ENCODE measurements around the gene PKD1. TPM values are rescaled to one million over a fixed set of nuclear protein-coding genes. Genes with fewer than 3 reads are reported as not detected.
A peak's percentile ranks its signal among the peaks of the same experiment; 100 is the strongest.

The PKD1 gene
- total RNA-seq, 1 experiment from 2014 or later, result 102 TPM

DNA sequence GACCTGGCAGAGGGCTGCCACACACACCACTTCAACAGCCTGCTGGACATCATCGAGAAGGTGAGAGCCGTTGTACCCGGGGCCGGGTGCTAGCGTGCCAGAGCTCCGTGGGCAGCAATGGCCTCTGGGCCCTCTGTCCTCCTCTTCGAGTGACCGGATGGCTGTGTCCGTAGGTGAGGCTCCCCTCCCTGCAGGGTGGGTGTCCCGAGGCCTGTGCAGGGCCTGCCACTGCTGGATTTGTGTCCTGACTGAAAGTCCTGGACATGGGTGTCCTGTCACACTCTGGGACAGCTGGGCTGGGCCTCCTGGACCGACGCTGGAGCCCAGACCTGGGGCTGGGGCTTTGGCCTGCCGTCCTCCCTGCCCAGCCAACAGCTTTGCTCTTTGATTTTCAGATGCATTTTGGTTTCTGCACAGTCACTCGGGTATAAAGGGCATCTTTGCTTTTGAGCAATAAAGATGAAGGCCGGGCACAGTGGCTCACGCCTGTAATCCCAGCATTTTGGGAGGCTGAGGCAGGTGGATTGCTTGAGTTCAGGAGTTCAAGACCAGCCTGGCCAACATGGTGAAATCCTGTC is 71.2 kb downstream of the PKD1 start (continued):
- TF ChIP-seq GTF2I (CRISPR knock-in tag; conservative IDR thresholded peaks at IDR 0.05), result no peak

DNA sequence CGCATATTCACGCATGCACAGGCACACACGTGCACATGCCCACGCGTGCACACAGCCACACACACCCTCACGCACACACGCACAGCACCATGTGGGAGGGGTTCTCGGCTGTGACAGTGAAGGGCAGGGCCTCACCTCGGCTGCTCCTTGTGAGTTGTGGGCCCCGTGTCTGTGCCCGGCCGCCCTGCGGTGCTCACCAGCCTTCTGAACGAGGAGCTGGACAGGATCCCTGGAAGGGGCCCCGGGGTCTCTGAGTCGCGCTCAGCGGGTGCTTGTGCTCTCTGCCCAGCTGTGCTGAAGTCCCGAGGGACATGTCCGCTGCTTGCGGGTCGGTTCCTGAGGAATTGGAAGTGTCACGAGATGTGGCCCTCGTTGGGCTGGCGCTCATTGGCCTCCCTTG is 71.8 kb downstream of the PKD1 start:
- Mint-ChIP-seq H3K36me3 (peaks cover 14% of the 10 kb centered on the region), H3K9me3 (no peaks in the 10 kb centered on the region), H3K27ac (peak overlapping the region; percentile 50; the same call in 1 of the 2 replicates), H3K4me3 (no peak overlapping the region), H3K4me1 (no peaks in the 10 kb centered on the region), H3K27me3 (ENCODE audit: low read depth) (no peaks in the 10 kb centered on the region)
- TF ChIP-seq, protein P1, sequence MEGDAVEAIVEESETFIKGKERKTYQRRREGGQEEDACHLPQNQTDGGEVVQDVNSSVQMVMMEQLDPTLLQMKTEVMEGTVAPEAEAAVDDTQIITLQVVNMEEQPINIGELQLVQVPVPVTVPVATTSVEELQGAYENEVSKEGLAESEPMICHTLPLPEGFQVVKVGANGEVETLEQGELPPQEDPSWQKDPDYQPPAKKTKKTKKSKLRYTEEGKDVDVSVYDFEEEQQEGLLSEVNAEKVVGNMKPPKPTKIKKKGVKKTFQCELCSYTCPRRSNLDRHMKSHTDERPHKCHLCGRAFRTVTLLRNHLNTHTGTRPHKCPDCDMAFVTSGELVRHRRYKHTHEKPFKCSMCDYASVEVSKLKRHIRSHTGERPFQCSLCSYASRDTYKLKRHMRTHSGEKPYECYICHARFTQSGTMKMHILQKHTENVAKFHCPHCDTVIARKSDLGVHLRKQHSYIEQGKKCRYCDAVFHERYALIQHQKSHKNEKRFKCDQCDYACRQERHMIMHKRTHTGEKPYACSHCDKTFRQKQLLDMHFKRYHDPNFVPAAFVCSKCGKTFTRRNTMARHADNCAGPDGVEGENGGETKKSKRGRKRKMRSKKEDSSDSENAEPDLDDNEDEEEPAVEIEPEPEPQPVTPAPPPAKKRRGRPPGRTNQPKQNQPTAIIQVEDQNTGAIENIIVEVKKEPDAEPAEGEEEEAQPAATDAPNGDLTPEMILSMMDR (IDR thresholded peaks at IDR 0.05), result no peak
- TF ChIP-seq FOXP1 (CRISPR knock-in tag; IDR thresholded peaks at IDR 0.05; ENCODE audit: borderline replicate concordance) (no peak), STAT6 (CRISPR knock-in tag; conservative IDR thresholded peaks at IDR 0.05; ENCODE audit: low read depth) (no peak), ZNF396 (CRISPR knock-in tag; IDR thresholded peaks at IDR 0.05; ENCODE audit: borderline replicate concordance) (no peak), AFF4 (CRISPR knock-in tag; IDR thresholded peaks at IDR 0.05; ENCODE audit: borderline replicate concordance) (no peak), ESRRA (CRISPR knock-in tag; IDR thresholded peaks at IDR 0.05; ENCODE audit: borderline replicate concordance) (no peak)
- TF ChIP-seq, protein P2, sequence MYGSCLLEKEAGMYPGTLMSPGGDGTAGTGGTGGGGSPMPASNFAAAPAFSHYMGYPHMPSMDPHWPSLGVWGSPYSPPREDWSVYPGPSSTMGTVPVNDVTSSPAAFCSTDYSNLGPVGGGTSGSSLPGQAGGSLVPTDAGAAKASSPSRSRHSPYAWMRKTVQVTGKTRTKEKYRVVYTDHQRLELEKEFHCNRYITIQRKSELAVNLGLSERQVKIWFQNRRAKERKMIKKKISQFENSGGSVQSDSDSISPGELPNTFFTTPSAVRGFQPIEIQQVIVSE (CRISPR knock-in tag; IDR thresholded peaks at IDR 0.05; ENCODE audit: borderline replicate concordance), result no peak
- DNase-seq (ENCODE audit: low spot score), result no peak
- ATAC-seq, result no peak
- CTCF ChIA-PET, result interaction anchor here (1.5 kb wide), 2 partner anchors 16 to 60 kb away, joined by 5 read pairs; partner anchors contain the start of genes NTHL1 and TSC2
- POLR2A ChIA-PET, result no interaction called here

DNA sequence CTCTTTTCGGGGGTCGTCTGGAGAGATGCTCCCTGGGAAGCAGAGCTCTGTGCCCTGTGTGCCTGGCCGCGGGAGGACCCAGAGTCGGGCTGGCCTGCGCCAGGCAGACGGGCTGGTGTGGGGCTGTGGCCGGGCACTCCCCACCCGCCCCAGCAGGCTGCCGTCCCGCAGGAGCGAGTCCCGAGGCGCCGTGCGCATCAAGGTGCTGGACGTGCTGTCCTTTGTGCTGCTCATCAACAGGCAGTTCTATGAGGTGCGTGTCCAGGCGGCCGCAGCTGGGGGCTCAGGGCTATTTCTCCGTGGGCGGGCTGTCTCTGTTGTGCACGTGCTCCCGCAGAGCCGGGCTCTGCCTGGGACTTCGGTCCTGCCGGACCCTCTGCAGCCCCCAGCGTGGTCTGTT is 72.9 kb downstream of the PKD1 start:
- H3K9me3 Mint-ChIP-seq, result no peaks in the 10 kb centered on the region
- H3K36me3 Mint-ChIP-seq, result peaks cover 8% of the 10 kb centered on the region
- H3K4me1 Mint-ChIP-seq, result no peaks in the 10 kb centered on the region
- H3K27me3 Mint-ChIP-seq (ENCODE audit: low read depth), result no peaks in the 10 kb centered on the region
- no peak for ATAC-seq
- no peak overlapping the region for H3K27ac Mint-ChIP-seq
- CTCF ChIA-PET, result interaction anchor here (0.7 to 1.5 kb wide), 4 partner anchors 40 to 78 kb away, joined by 3 to 5 read pairs (median 4); no protein-coding TSS in a partner anchor
- POLR2A ChIA-PET, result no interaction called here
- no peak overlapping the region for H3K4me3 Mint-ChIP-seq
- TF ChIP-seq, protein P3, sequence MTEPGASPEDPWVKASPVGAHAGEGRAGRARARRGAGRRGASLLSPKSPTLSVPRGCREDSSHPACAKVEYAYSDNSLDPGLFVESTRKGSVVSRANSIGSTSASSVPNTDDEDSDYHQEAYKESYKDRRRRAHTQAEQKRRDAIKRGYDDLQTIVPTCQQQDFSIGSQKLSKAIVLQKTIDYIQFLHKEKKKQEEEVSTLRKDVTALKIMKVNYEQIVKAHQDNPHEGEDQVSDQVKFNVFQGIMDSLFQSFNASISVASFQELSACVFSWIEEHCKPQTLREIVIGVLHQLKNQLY (CRISPR knock-in tag; IDR thresholded peaks at IDR 0.05), result no peak
- no peak for TF ChIP-seq MAX (CRISPR knock-in tag; IDR thresholded peaks at IDR 0.05)
- TF ChIP-seq EMX1 (CRISPR knock-in tag; IDR thresholded peaks at IDR 0.05), result no peak
- TF ChIP-seq ZNF263 (CRISPR knock-in tag; IDR thresholded peaks at IDR 0.05; ENCODE audit: low read depth), result no peak
- TF ChIP-seq ZNF423 (CRISPR knock-in tag; IDR thresholded peaks at IDR 0.05), result no peak
- TF ChIP-seq PREB (CRISPR knock-in tag; IDR thresholded peaks at IDR 0.05; ENCODE audit: borderline replicate concordance), result no peak
- TF ChIP-seq, protein P4, sequence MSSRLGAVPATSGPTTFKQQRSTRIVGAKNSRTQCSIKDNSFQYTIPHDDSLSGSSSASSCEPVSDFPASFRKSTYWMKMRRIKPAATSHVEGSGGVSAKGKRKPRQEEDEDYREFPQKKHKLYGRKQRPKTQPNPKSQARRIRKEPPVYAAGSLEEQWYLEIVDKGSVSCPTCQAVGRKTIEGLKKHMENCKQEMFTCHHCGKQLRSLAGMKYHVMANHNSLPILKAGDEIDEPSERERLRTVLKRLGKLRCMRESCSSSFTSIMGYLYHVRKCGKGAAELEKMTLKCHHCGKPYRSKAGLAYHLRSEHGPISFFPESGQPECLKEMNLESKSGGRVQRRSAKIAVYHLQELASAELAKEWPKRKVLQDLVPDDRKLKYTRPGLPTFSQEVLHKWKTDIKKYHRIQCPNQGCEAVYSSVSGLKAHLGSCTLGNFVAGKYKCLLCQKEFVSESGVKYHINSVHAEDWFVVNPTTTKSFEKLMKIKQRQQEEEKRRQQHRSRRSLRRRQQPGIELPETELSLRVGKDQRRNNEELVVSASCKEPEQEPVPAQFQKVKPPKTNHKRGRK (CRISPR knock-in tag; IDR thresholded peaks at IDR 0.05; ENCODE audit: borderline replicate concordance), result no peak
- no peak for TF ChIP-seq GRHL2 (CRISPR knock-in tag; IDR thresholded peaks at IDR 0.05; ENCODE audit: insufficient replicate concordance, severe bottlenecking)
- no peak for DNase-seq (ENCODE audit: low spot score)
